ENCODE results near the gene ASPM. TPM values are rescaled to one million over a fixed set of nuclear protein-coding genes. Genes with fewer than 3 reads are reported as not detected.
"Not testable (repeated sequence)": the region's sequence is repeated elsewhere in the genome, so short reads cannot be mapped to it uniquely, and the experiment has no call there.

ASPM gene
- total RNA-seq, 2 experiments from 2014 or later, result 92.8 to 104 TPM

- H3K4me3 Mint-ChIP-seq, H3K27me3 Mint-ChIP-seq, POLR2A ChIA-PET, H3K27ac Mint-ChIP-seq, H3K9me3 Mint-ChIP-seq, CTCF ChIA-PET, DNase-seq: not testable (repeated sequence)
- Mint-ChIP-seq H3K36me3 (ENCODE audit: low read depth) (peaks cover 52% of the 10 kb centered on the region), H3K4me1 (peaks cover 20% of the 10 kb centered on the region)
Measured at GRCh38 chr1:197096971-197097370, 49.5 kb downstream of the ASPM start.

DNA sequence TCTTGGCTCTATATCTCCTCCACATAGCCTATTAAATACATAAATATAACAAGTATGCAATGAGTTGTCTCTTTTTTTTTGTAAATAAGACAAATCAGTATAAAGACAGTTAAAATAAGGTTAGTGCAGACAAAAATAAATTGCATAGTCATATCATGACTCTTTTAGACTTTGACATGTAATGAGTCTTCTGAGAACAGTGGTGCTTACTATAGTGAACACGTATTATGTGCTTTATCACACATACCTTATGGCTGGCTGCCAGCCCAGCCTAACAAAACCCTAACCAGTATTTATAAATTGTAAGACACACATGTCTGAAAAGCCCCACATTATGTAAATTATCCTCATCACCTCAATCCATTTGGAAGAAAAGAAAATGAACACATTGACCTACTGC lies 50.3 kb downstream of the ASPM start:
- no peak for DNase-seq
- no peak overlapping the region for H3K4me3 Mint-ChIP-seq
- no peaks in the 10 kb centered on the region for H3K27me3 Mint-ChIP-seq
- peaks cover 2% of the 10 kb centered on the region for H3K9me3 Mint-ChIP-seq
- peaks cover 12% of the 10 kb centered on the region for H3K4me1 Mint-ChIP-seq
- peaks cover 48% of the 10 kb centered on the region for H3K36me3 Mint-ChIP-seq (ENCODE audit: low read depth)
- CTCF ChIA-PET, result interaction anchor here (0.6 kb wide), 2 partner anchors 53 to 1572 kb away, joined by 3 read pairs; no protein-coding TSS in a partner anchor
- no peak overlapping the region for H3K27ac Mint-ChIP-seq
- POLR2A ChIA-PET, result no interaction called here

DNA sequence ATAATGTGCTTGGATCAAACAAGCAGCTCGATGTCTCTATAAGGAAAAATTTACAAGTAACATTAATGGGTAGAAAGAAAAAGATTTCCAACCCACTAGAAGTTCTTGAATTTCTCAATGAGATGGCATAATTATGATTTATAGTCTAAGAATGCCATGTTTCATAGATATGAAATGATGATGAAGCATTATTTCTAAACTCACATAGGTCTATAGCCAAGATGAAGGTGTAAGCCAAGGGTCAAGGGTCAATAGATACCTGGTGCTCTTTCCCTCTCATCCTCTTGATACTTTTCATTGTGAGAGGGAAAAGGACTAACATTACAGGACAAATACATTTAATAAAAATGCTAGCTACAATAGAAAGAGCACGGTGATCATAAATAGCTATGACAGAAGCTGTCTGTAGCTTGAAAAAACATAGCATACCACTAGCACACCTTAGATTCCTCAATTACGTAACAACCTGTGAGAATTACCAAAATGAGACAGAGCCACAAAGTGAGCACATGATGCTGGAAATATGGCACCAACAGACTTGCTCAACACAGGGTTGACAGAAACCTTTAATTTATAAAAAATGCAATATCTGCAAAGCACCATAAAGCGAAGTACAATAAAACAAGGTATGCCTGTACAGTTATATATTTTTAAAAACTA lies 53.1 kb downstream of the ASPM start:
- Mint-ChIP-seq H3K4me1 (peaks cover 5% of the 10 kb centered on the region), H3K9me3 (no peaks in the 10 kb centered on the region), H3K4me3 (no peak overlapping the region), H3K27ac (peak overlapping the region; percentile 19), H3K27me3 (no peaks in the 10 kb centered on the region), H3K36me3 (ENCODE audit: low read depth) (peaks cover 52% of the 10 kb centered on the region)
- POLR2A ChIA-PET, result no interaction called here
- CTCF ChIA-PET, result no interaction called here
- no peak for DNase-seq

GRCh38 chr1:197092491-197093023 lies 53.9 kb downstream of the ASPM start:
- H3K4me3 Mint-ChIP-seq, result no peak overlapping the region
- ChIA-PET POLR2A (no interaction called here), CTCF (no interaction called here)
- no peak overlapping the region for H3K27ac Mint-ChIP-seq
- DNase-seq, result no peak
- H3K27me3 Mint-ChIP-seq, result no peaks in the 10 kb centered on the region
- H3K36me3 Mint-ChIP-seq (ENCODE audit: low read depth), result peaks cover 57% of the 10 kb centered on the region
- peaks cover 5% of the 10 kb centered on the region for H3K4me1 Mint-ChIP-seq
- no peaks in the 10 kb centered on the region for H3K9me3 Mint-ChIP-seq

DNA sequence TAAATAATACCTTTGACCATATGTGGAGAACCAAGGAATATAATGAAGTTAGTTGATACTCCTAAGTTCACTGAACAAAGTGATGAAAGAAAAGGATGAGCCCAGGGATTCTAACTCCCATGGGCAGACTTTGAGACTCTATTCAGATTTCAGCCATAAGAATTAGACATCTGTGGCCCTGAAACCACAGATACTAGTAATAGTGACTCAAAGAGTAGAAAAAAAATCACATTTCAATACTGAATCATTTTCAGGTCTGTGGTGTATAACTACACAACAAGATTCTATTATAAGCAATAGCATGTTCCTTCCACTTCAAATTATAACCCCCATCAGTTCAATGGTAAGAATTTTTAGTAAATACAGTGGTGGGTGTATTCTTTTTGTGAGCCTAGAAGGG lies 63.0 kb downstream of the ASPM start:
- no peak overlapping the region for H3K27ac Mint-ChIP-seq
- H3K27me3 Mint-ChIP-seq, result peaks cover 3% of the 10 kb centered on the region
- ChIA-PET CTCF (no interaction called here), POLR2A (no interaction called here)
- H3K4me3 Mint-ChIP-seq, result no peak overlapping the region
- peaks cover 69% of the 10 kb centered on the region for H3K36me3 Mint-ChIP-seq (ENCODE audit: low read depth)
- H3K4me1 Mint-ChIP-seq, result no peaks in the 10 kb centered on the region
- DNase-seq, result no peak
- peaks cover 25% of the 10 kb centered on the region for H3K9me3 Mint-ChIP-seq

DNA sequence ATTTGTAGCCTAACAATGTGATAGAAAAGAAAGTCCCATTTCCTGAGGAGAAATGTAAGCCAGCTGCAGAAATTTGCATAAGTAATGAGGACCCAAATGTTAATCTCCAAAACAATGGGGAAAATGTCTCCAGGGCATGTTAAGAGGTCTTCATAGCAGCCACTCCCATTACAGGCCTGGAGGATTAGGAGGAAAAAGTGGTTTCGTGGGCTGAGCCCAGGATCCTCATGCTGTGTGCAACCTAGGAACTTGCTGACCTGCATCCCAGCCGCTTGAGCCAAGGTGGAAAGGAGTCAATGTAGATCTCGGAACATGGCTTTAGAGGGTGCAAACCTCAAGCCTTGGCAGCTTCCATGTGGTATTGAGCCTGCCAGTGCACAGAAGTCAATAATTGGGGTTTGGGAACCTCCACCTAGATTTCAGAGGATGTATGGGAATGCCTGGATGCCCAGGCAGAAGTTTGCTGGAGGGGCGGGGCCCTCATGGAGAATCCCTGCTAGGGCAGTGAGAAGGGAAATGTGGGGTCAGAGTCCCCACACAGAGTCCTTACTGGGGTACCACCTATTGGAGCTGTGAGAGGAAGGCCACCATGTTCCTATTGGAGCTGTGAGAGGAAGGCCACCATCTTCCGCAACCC lies 65.2 kb downstream of the ASPM start:
- POLR2A ChIA-PET, result no interaction called here
- Mint-ChIP-seq H3K36me3 (ENCODE audit: low read depth) (peaks cover 55% of the 10 kb centered on the region), H3K27ac (no peak overlapping the region), H3K4me3 (no peak overlapping the region), H3K27me3 (peaks cover 11% of the 10 kb centered on the region), H3K4me1 (no peaks in the 10 kb centered on the region), H3K9me3 (peaks cover 25% of the 10 kb centered on the region)
- no peak for DNase-seq
- CTCF ChIA-PET, result interaction anchor here (0.8 kb wide), 1 partner anchor 19 kb away, joined by 3 read pairs; no protein-coding TSS in a partner anchor

GRCh38 chr1:197080323-197080722 lies 66.1 kb downstream of the ASPM start:
- POLR2A ChIA-PET, result no interaction called here
- Mint-ChIP-seq H3K27ac (no peak overlapping the region), H3K4me1 (no peaks in the 10 kb centered on the region), H3K4me3 (no peak overlapping the region), H3K36me3 (ENCODE audit: low read depth) (peaks cover 47% of the 10 kb centered on the region), H3K27me3 (peaks cover 15% of the 10 kb centered on the region), H3K9me3 (peaks cover 25% of the 10 kb centered on the region)
- CTCF ChIA-PET, result no interaction called here
- no peak for DNase-seq

DNA sequence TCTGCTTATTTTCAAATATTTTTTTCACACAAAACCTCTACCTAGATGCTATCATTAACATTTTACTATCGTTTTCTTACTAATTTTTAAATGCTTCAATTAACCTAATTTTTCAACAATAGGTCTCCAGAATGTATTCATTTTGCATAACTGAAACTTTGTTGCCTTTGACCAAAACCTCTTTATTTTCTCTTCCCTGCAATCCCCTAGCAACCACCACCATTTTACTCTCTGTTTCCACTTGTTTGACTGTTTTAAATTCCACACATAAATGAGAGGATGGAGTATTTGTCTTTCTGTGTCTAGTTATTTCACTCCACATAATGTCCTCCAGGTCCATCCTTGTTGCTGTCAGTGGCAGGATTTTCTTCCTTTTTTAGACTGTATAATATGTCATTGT lies 69.9 kb downstream of the ASPM start:
- Mint-ChIP-seq H3K27ac (no peak overlapping the region), H3K27me3 (peaks cover 21% of the 10 kb centered on the region), H3K36me3 (ENCODE audit: low read depth) (peaks cover 11% of the 10 kb centered on the region), H3K4me3 (no peak overlapping the region), H3K4me1 (no peaks in the 10 kb centered on the region), H3K9me3 (peaks cover 12% of the 10 kb centered on the region)
- DNase-seq, result no peak
- ChIA-PET CTCF (no interaction called here), POLR2A (no interaction called here)

GRCh38 chr1:197073978-197074377 lies 72.5 kb downstream of the ASPM start:
- no peaks in the 10 kb centered on the region for H3K4me1 Mint-ChIP-seq
- H3K9me3 Mint-ChIP-seq, result no peaks in the 10 kb centered on the region
- DNase-seq, result no peak
- CTCF ChIA-PET, result no interaction called here
- POLR2A ChIA-PET, result no interaction called here
- H3K36me3 Mint-ChIP-seq (ENCODE audit: low read depth), result no peaks in the 10 kb centered on the region
- no peak overlapping the region for H3K4me3 Mint-ChIP-seq
- no peak overlapping the region for H3K27ac Mint-ChIP-seq
- peaks cover 20% of the 10 kb centered on the region for H3K27me3 Mint-ChIP-seq

DNA sequence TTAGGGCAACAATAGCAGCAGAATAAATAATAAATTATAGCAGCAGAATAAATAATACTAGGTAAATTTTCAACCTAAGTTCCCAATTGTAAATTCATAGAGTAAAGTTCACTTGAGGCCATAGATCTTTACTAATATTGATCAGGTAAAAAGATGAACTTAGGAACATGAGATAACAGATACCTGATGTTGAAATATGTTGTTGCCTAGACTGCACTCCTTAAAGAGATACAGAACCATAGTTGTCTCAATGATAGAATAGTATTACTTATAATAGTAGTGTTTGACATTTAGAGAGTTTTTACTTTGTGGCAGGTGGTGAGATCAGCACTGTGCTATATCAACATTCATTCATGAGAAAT lies 79.0 kb downstream of the ASPM start:
- Mint-ChIP-seq H3K27ac (no peak overlapping the region), H3K9me3 (no peaks in the 10 kb centered on the region), H3K27me3 (peaks cover 4% of the 10 kb centered on the region), H3K4me1 (no peaks in the 10 kb centered on the region), H3K36me3 (ENCODE audit: low read depth) (no peaks in the 10 kb centered on the region), H3K4me3 (no peak overlapping the region)
- no peak for DNase-seq
- ChIA-PET POLR2A (no interaction called here), CTCF (no interaction called here)

DNA sequence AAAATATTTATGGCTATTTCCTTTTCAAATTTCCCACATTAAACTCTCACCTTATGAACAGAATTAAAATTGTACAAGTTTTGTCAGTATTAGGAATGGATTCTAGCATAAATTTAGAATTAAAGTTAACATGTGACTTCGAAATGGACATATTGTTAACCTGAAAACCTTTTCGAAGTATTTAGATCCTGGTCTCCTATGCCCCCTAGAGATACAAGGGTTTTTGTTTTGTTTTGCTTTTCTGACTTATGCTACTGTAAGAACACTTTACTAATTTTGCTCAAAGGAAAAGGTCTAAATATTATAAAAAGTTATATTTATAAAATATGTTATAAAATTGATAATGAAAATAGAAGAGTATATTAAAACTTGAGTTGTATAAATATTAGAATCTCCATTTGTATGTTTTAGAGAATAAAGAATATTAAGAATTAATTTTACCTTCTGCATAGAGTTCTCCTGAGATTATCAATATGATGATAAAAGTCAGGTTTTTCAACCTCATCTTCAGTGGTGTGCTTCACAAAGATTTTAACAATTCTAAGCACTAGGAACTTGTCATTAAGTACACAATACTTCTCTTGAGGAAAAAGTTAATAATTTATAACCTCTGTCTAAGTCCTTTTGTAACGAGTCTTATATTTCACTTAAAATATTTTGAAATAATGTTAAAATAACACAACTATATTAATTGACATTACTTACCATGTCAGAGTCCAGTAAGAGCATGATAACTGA lies 79.6 kb downstream of the ASPM start, which contains the start of gene F13B:
Gene F13B (minus strand): TSS at position 542 of the 738 bp plus-strand sequence. CDS start 37 bp downstream, at position 505.
- Mint-ChIP-seq H3K4me3 (no peak within 1 kb of the TSS), H3K9me3 (no peaks in the 10 kb centered on the region), H3K27me3 (peaks cover 4% of the 10 kb centered on the region), H3K36me3 (ENCODE audit: low read depth) (no peaks in the 10 kb centered on the region), H3K27ac (no peak within 1 kb of the TSS), H3K4me1 (no peaks in the 10 kb centered on the region)
- DNase-seq, result no peak
- ChIA-PET POLR2A (no interaction called here), CTCF (no interaction called here)

GRCh38 chr1:197066277-197066676 lies 80.2 kb downstream of the ASPM start:
- H3K4me3 Mint-ChIP-seq, result no peak overlapping the region
- H3K36me3 Mint-ChIP-seq (ENCODE audit: low read depth), result no peaks in the 10 kb centered on the region
- ChIA-PET POLR2A (no interaction called here), CTCF (no interaction called here)
- H3K27me3 Mint-ChIP-seq, result peaks cover 4% of the 10 kb centered on the region
- no peak overlapping the region for H3K27ac Mint-ChIP-seq
- H3K9me3 Mint-ChIP-seq, result no peaks in the 10 kb centered on the region
- DNase-seq, result no peak
- H3K4me1 Mint-ChIP-seq, result no peaks in the 10 kb centered on the region

GRCh38 chr1:197065559-197065958 lies 80.9 kb downstream of the ASPM start:
- ChIA-PET CTCF (no interaction called here), POLR2A (no interaction called here)
- Mint-ChIP-seq H3K9me3 (no peaks in the 10 kb centered on the region), H3K36me3 (ENCODE audit: low read depth) (no peaks in the 10 kb centered on the region), H3K4me3 (no peak overlapping the region), H3K27ac (no peak overlapping the region), H3K4me1 (no peaks in the 10 kb centered on the region), H3K27me3 (peaks cover 4% of the 10 kb centered on the region)
- DNase-seq, result no peak

Data from activated CD4-positive, alpha-beta T cell treated with anti-CD3 and anti-CD28 coated beads, Interleukin-2, amount 10 ng/mL, durations not matched to agents 7 days and 5 days (primary cell).